ENCODE data around the gene FCER1A. TPM values are rescaled to one million over a fixed set of nuclear protein-coding genes. Genes with fewer than 3 reads are reported as not detected.

The FCER1A gene
- total and polyA plus RNA-seq, 10 of the 15 experiments (the other 5 are each of a cell fraction or from before 2014, with no cell fraction given): 0.06 to 0.62 (median 0.20) TPM; not detected in 5

DNA sequence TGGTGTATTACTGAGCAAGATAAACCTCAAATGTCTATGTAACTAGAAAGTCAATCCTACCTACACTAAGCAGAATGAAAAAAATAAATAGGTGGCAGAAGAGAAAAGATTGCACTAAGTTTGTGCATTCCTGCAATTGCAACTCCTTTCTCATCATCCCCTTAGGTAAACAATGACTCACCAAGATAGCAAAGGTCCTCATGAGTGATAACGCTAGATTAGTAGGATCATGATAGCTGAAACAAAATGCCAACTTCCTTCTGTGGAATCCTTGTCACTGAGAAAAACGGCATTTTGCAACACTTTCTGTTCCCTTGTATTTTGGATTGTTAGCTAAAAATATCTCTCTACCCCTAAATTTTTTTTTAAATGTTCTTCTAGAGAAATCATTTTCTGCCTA, 20.0 kb upstream of the FCER1A start:
- DNase-seq (ENCODE audit: low read depth, low spot score): no peak
- Histone ChIP-seq H3K4me1 (ENCODE audit: control insufficient read depth, insufficient read depth, low read length) (no peaks in the 10 kb centered on the region), H3K27me3 (replicated peaks in 1 of 2; ENCODE audit: control insufficient read depth in 2 of 2, insufficient read depth in 2 of 2, low read length in 1 of 2) (peaks cover 0 to 3% of the 10 kb centered on the region in 2 experiments; a peak in 1 of 4 replicates), H3K27ac (ENCODE audit: control insufficient read depth, insufficient read depth) (no peak overlapping the region), H3K9me3 (replicated peaks; ENCODE audit: control insufficient read depth, insufficient read depth, low read length) (no peaks in the 10 kb centered on the region), H3K4me3 (no peak overlapping the region), H4K20me1 (ENCODE audit: control insufficient read depth, insufficient read depth) (no peaks in the 10 kb centered on the region), H3K4me2 (ENCODE audit: control insufficient read depth, insufficient read depth) (no peak overlapping the region), H3K36me3 (ENCODE audit: control insufficient read depth in 2 of 2, insufficient read depth in 2 of 2, low read length in 1 of 2) (no peaks in the 10 kb centered on the region), H2AFZ (ENCODE audit: control insufficient read depth, low read depth, low read length) (no peak overlapping the region), H3K9ac (ENCODE audit: control insufficient read depth, insufficient read depth, low read length) (no peak overlapping the region), H3K79me2 (ENCODE audit: control insufficient read depth, insufficient read depth, low read length) (no peaks in the 10 kb centered on the region)
- ATAC-seq: no peak
- SMC1A ChIA-PET (ENCODE audit: uncharacterized antibody, unreplicated experiment): no interaction called here
- in situ Hi-C loops (cut with MboI) (no loop called here), intact Hi-C loops (cut with micrococcal nuclease; ENCODE audit: unreplicated experiment) (loop anchor here (10.0 kb wide), 1 partner anchor 63 kb away; no protein-coding TSS in a partner anchor)
- no peak for FAIRE-seq
- RAD21 ChIA-PET (ENCODE audit: unreplicated experiment): no interaction called here
- CTCF ChIA-PET: no interaction called here
- no TSS peak for BruUV-seq (replicated peaks)
- POLR2A ChIA-PET: no interaction called here
- 50% methylated on average over 2 of the region's 2 CpGs for WGBS (ENCODE audit: insufficient coverage, insufficient replicate concordance, low lambda C conversion rate, missing lambda C conversion rate)
- TF ChIP-seq MYB (IDR thresholded peaks at IDR 0.05; ENCODE audit: borderline replicate concordance, low read depth, low read length): no peak
- no peak for TF ChIP-seq SIN3A (IDR thresholded peaks at IDR 0.05; ENCODE audit: low read depth, low read length)
- TF ChIP-seq MYC (IDR thresholded peaks at IDR 0.05; ENCODE audit: insufficient read depth, insufficient read length, insufficient replicate concordance, low read length, severe bottlenecking): no peak
- TF ChIP-seq ATF3 (IDR thresholded peaks at IDR 0.05; ENCODE audit: borderline replicate concordance, extremely low read depth, low read depth, low read length): no peak
- no peak for TF ChIP-seq ZBTB11 (CRISPR knock-in tag; IDR thresholded peaks at IDR 0.05)
- no peak for TF ChIP-seq ETV6 (conservative IDR thresholded peaks at IDR 0.05 in 1 of 2, IDR thresholded peaks at IDR 0.05 in 1 of 2; ENCODE audit: borderline replicate concordance in 1 of 2, low read depth in 1 of 2)
- TF ChIP-seq ASH2L (IDR thresholded peaks at IDR 0.05; ENCODE audit: borderline replicate concordance, low read depth): no peak
- TF ChIP-seq CREB1 (IDR thresholded peaks at IDR 0.05; ENCODE audit: low read depth): no peak
- TF ChIP-seq, protein P1, sequence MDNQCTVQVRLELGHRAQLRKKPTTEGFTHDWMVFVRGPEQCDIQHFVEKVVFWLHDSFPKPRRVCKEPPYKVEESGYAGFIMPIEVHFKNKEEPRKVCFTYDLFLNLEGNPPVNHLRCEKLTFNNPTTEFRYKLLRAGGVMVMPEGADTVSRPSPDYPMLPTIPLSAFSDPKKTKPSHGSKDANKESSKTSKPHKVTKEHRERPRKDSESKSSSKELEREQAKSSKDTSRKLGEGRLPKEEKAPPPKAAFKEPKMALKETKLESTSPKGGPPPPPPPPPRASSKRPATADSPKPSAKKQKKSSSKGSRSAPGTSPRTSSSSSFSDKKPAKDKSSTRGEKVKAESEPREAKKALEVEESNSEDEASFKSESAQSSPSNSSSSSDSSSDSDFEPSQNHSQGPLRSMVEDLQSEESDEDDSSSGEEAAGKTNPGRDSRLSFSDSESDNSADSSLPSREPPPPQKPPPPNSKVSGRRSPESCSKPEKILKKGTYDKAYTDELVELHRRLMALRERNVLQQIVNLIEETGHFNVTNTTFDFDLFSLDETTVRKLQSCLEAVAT (IDR thresholded peaks at IDR 0.05): no peak
- no peak for TF ChIP-seq WRNIP1 (IDR thresholded peaks at IDR 0.05; ENCODE audit: borderline replicate concordance, low read depth, low read length)
- TF ChIP-seq JUNB (IDR thresholded peaks at IDR 0.05): no peak
- TF ChIP-seq ZNF687 (IDR thresholded peaks at IDR 0.05): no peak
- TF ChIP-seq, protein P2, sequence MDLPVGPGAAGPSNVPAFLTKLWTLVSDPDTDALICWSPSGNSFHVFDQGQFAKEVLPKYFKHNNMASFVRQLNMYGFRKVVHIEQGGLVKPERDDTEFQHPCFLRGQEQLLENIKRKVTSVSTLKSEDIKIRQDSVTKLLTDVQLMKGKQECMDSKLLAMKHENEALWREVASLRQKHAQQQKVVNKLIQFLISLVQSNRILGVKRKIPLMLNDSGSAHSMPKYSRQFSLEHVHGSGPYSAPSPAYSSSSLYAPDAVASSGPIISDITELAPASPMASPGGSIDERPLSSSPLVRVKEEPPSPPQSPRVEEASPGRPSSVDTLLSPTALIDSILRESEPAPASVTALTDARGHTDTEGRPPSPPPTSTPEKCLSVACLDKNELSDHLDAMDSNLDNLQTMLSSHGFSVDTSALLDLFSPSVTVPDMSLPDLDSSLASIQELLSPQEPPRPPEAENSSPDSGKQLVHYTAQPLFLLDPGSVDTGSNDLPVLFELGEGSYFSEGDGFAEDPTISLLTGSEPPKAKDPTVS (IDR thresholded peaks at IDR 0.05; ENCODE audit: low read depth, low read length): no peak
